Bronchial smooth muscle cell (primary cell): ENCODE measurements around the gene ELMO2. TPM values are rescaled to one million over a fixed set of nuclear protein-coding genes. Genes with fewer than 3 reads are reported as not detected.

ENCODE experiments used
- total RNA-seq: library from RNA; depleted of rRNA; stranded (reverse); fragments of >200 nt; gene quantifications from 2 replicates; pipeline ENCODE4 v1.2.1, GENCODE V29; 2014

Gene ELMO2
- total RNA-seq = 26.2 and 32.2 TPM in 2 replicates

GRCh38 chr20:46406200-46406985, at the start of gene ELMO2:
TSS of gene ELMO2 (minus strand) at chr20:46406615. CDS start at chr20:46394482, 12,133 bp downstream.

Other genes with a start within 250 kb of the ELMO2 start
- gene CDH22, start 98.1 kb downstream of the ELMO2 start, total RNA-seq = not detected in 2 replicates
- 2.4 and 7.0 TPM in 2 replicates for gene ZNF334, start 106.9 kb upstream of the ELMO2 start, total RNA-seq
- not detected in 2 replicates for gene OCSTAMP, start 144.0 kb upstream of the ELMO2 start, total RNA-seq
- 2.2 and 2.5 TPM in 2 replicates for gene SLC13A3, start 244.8 kb upstream of the ELMO2 start, total RNA-seq